Coronary artery (tissue), 2 donors: ENCODE results near the gene RGS1.

Source experiments
- DNase-seq: peaks from one replicate; pipeline ENCODE4 v3.0.0-alpha.2; 2017; ENCODE audit warnings: low spot score
- H3K27ac ChIP-seq, 2 donors: fragments of 200-600 bp; sonication (generic); one replicate each; pipeline ENCODE4 v1.5.1; 2016 to 2019
- H3K4me3 ChIP-seq: fragments of 200-600 bp; sonication (generic); 2 replicates; pipeline ENCODE4 v1.5.1; 2016; ENCODE audit warnings: mild to moderate bottlenecking, moderate library complexity
- CTCF ChIP-seq: fragments of 200-600 bp; sonication (generic); IDR thresholded peaks from one replicate; pipeline ENCODE4 v1.5.1; 2019; ENCODE audit warnings: antibody characterized with exemption

RGS1 gene

GRCh38 chr1:192546596-192547190 lies 28.9 kb upstream of the RGS1 start:
- DNase-seq = no peak
- no peak overlapping the region for H3K4me3 ChIP-seq
- no peak for TF ChIP-seq CTCF
- no peak overlapping the region for H3K27ac ChIP-seq

GRCh38 chr1:192547501-192547900 lies 28.1 kb upstream of the RGS1 start:
- H3K4me3 ChIP-seq = no peak overlapping the region
- no peak for DNase-seq
- TF ChIP-seq CTCF = no peak
- no peak overlapping the region for H3K27ac ChIP-seq

- H3K27ac ChIP-seq = no peak overlapping the region
- no peak for DNase-seq
- H3K4me3 ChIP-seq = no peak overlapping the region
- no peak for TF ChIP-seq CTCF
Measured at GRCh38 chr1:192549937-192550336, 25.6 kb upstream of the RGS1 start.

- Histone ChIP-seq H3K27ac (peak overlapping the region in 1 of 2 donors; percentile 24), H3K4me3 (no peak overlapping the region)
- no peak for TF ChIP-seq CTCF
- no peak for DNase-seq
Measured at GRCh38 chr1:192550922-192551534, 24.5 kb upstream of the RGS1 start.

- Histone ChIP-seq H3K4me3 (no peak overlapping the region), H3K27ac (no peak overlapping the region)
- DNase-seq = no peak
- no peak for TF ChIP-seq CTCF
Measured at GRCh38 chr1:192552760-192553191, 22.8 kb upstream of the RGS1 start.

GRCh38 chr1:192553741-192554140 lies 21.8 kb upstream of the RGS1 start:
- no peak overlapping the region for H3K4me3 ChIP-seq
- DNase-seq = no peak
- no peak for TF ChIP-seq CTCF
- H3K27ac ChIP-seq = no peak overlapping the region

GRCh38 chr1:192554904-192555303 lies 20.7 kb upstream of the RGS1 start:
- no peak overlapping the region for H3K4me3 ChIP-seq
- H3K27ac ChIP-seq = no peak overlapping the region
- TF ChIP-seq CTCF = no peak
- no peak for DNase-seq
